Uterus (tissue), 4 donors: Measurements from ENCODE around the gene KCNH5. TPM values are rescaled to one million over a fixed set of nuclear protein-coding genes. Genes with fewer than 3 reads are reported as not detected.

Source experiments
- DNase-seq, 2 donors: peaks; one replicate each; pipeline ENCODE4 v3.0.0-alpha.2; 2019 to 2020
- H3K27ac ChIP-seq, 2 donors: fragments of 200-600 bp; sonication (generic); 1 replicate in 1 of 2; 2 replicates in 1 of 2; pipeline ENCODE4 v1.5.1; 2016 to 2018
- H3K27me3 ChIP-seq, 2 donors: fragments of 200-600 bp; sonication (generic); one replicate each; pipeline ENCODE4 v1.5.1; 2018 to 2019; ENCODE audit warnings: control low read depth in 1 of 2
- H3K36me3 ChIP-seq, 2 donors: fragments of 200-600 bp; sonication (generic); one replicate each; pipeline ENCODE4 v1.5.1; 2019; ENCODE audit warnings: control low read depth in 1 of 2
- H3K4me1 ChIP-seq, 2 donors: fragments of 200-600 bp; sonication (generic); one replicate each; pipeline ENCODE4 v1.5.1; 2018 to 2019; ENCODE audit warnings: control low read depth in 1 of 2
- H3K4me3 ChIP-seq, 2 donors: fragments of 200-600 bp; sonication (generic); 1 replicate in 1 of 2; 2 replicates in 1 of 2; pipeline ENCODE4 v1.5.1; 2018 to 2019; ENCODE audit warnings: mild to moderate bottlenecking in 1 of 2
- H3K9me3 ChIP-seq, 2 donors: fragments of 200-600 bp; sonication (generic); one replicate each; pipeline ENCODE4 v1.5.1; 2019; ENCODE audit warnings: control low read depth in 1 of 2
- POLR2A ChIP-seq, 2 donors: fragments of 450-650 bp; IDR thresholded peaks; one replicate each; pipeline ENCODE4 v1.6.1; 2016; ENCODE audit warnings: antibody characterized with exemption in 2 of 2, mild to moderate bottlenecking in 1 of 2, moderate library complexity in 1 of 2
- intact Hi-C: fragments of 100-400 bp; cut with DNase I; formaldehyde crosslinking; loops from one replicate; pipeline ENCODE4 v1.15.1; 2023; ENCODE audit warnings: low total_unique reads
- total RNA-seq, 4 donors: library from RNA; depleted of rRNA in 3 of 4; stranded (reverse); fragments of >200 nt in 3 of 4; gene quantifications; one replicate each; pipeline versions ENCODE4 v1.1.0 to v1.2.4, GENCODE V29; 2014 to 2023
- TF ChIP-seq, protein P1 (sequence below), 4 experiments: fragments of 200-600 bp in 2 of 4; fragments of 450-650 bp in 2 of 4; sonication (generic) in 2 of 4; IDR thresholded peaks; one replicate each; pipeline ENCODE4 v1.5.1; 2016 to 2019; ENCODE audit warnings: antibody characterized with exemption in 4 of 4, mild to moderate bottlenecking in 2 of 4, moderate library complexity in 1 of 4
- donor health status: DM: yes; HTN: yes; CAD: no.

The KCNH5 gene
- total RNA-seq, 4 donors from 2014 or later, result 0.09 to 1.6 (median 0.29) TPM; not detected in 1

- H3K9me3 ChIP-seq, result no peaks in the 10 kb centered on the region
Observed at GRCh38 chr14:62980693-62981092, 64.6 kb downstream of the KCNH5 start.

DNA sequence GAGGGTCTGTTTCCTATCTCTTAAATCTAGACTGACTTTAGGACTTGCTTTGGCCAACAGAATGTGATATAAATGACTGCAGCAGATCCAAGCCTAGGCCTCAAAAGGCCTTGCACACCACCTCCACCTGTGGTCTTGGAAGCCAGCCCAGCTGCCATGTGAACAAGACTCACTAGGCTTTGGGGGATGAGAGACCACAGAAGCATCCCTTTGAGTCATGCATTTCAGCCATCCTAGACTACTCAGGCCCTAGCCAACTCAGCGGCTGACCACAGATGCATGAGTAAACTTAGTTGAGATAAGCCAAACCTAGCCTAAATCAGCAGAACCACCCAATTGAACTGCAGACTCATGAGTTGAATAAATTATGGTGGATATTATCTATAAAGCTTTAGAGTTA, 87.7 kb downstream of the KCNH5 start:
- no peaks in the 10 kb centered on the region for H3K9me3 ChIP-seq
- no peak for DNase-seq
- TF ChIP-seq POLR2A (IDR thresholded peaks at IDR 0.05), result no peak
- TF ChIP-seq, protein P1, sequence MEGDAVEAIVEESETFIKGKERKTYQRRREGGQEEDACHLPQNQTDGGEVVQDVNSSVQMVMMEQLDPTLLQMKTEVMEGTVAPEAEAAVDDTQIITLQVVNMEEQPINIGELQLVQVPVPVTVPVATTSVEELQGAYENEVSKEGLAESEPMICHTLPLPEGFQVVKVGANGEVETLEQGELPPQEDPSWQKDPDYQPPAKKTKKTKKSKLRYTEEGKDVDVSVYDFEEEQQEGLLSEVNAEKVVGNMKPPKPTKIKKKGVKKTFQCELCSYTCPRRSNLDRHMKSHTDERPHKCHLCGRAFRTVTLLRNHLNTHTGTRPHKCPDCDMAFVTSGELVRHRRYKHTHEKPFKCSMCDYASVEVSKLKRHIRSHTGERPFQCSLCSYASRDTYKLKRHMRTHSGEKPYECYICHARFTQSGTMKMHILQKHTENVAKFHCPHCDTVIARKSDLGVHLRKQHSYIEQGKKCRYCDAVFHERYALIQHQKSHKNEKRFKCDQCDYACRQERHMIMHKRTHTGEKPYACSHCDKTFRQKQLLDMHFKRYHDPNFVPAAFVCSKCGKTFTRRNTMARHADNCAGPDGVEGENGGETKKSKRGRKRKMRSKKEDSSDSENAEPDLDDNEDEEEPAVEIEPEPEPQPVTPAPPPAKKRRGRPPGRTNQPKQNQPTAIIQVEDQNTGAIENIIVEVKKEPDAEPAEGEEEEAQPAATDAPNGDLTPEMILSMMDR (IDR thresholded peaks at IDR 0.05), result no peak
- intact Hi-C loops, result no loop called here
- no peaks in the 10 kb centered on the region for H3K27me3 ChIP-seq
- H3K4me3 ChIP-seq, result no peak overlapping the region
- H3K36me3 ChIP-seq, result no peaks in the 10 kb centered on the region
- H3K4me1 ChIP-seq, result no peaks in the 10 kb centered on the region
- H3K27ac ChIP-seq, result no peak overlapping the region

More at GRCh38 chr14:62980693-62981092, 64.6 kb downstream of the KCNH5 start:
- intact Hi-C loops, result no loop called here
- Histone ChIP-seq H3K36me3 (no peaks in the 10 kb centered on the region), H3K4me3 (no peak overlapping the region), H3K27ac (no peak overlapping the region), H3K4me1 (no peaks in the 10 kb centered on the region), H3K27me3 (no peaks in the 10 kb centered on the region)
- no peak for TF ChIP-seq POLR2A (IDR thresholded peaks at IDR 0.05)
- TF ChIP-seq, protein P1 (IDR thresholded peaks at IDR 0.05), result no peak
- DNase-seq, result no peak

- H3K36me3 ChIP-seq, result no peaks in the 10 kb centered on the region
Observed at GRCh38 chr14:62956413-62956812, 88.8 kb downstream of the KCNH5 start.

DNA sequence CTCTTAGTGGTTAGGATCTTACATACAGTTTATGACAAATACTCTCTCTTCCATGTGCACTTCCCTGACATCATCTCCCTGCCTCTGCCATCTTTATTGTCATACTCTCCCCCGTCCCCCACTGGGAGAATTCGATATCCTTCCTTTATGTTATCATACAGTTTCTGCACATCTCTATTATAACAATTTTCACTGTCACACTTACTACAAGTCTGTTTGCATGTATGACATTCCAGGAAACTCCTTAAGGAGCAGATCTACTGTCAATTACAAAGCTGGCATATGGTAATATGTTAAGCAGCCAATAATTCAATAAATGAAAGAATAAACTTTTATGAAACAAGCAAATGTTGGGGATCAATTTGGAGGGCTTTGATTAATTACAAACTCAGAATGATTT, 91.1 kb downstream of the KCNH5 start:
- no peak overlapping the region for H3K27ac ChIP-seq
- no peaks in the 10 kb centered on the region for H3K27me3 ChIP-seq
- no peaks in the 10 kb centered on the region for H3K9me3 ChIP-seq
- DNase-seq, result no peak
- TF ChIP-seq POLR2A (IDR thresholded peaks at IDR 0.05), result no peak
- TF ChIP-seq, protein P1 (IDR thresholded peaks at IDR 0.05), result no peak
- H3K36me3 ChIP-seq, result no peaks in the 10 kb centered on the region
- intact Hi-C loops, result no loop called here
- H3K4me3 ChIP-seq, result no peak overlapping the region
- no peaks in the 10 kb centered on the region for H3K4me1 ChIP-seq

More at GRCh38 chr14:62956413-62956812, 88.8 kb downstream of the KCNH5 start:
- Histone ChIP-seq H3K4me3 (no peak overlapping the region), H3K9me3 (no peaks in the 10 kb centered on the region), H3K4me1 (no peaks in the 10 kb centered on the region), H3K27ac (no peak overlapping the region), H3K27me3 (no peaks in the 10 kb centered on the region)
- DNase-seq, result no peak
- intact Hi-C loops, result no loop called here
- TF ChIP-seq POLR2A (IDR thresholded peaks at IDR 0.05), result no peak
- TF ChIP-seq, protein P1 (IDR thresholded peaks at IDR 0.05), result no peak

GRCh38 chr14:62952226-62952625, 93.0 kb downstream of the KCNH5 start:
- no peak for DNase-seq
- intact Hi-C loops, result no loop called here
- Histone ChIP-seq H3K36me3 (no peaks in the 10 kb centered on the region), H3K9me3 (no peaks in the 10 kb centered on the region), H3K4me1 (no peaks in the 10 kb centered on the region), H3K4me3 (no peak overlapping the region), H3K27me3 (no peaks in the 10 kb centered on the region), H3K27ac (no peak overlapping the region)
- TF ChIP-seq POLR2A (IDR thresholded peaks at IDR 0.05), result no peak
- TF ChIP-seq, protein P1 (IDR thresholded peaks at IDR 0.05), result no peak
